Activated naive CD8-positive, alpha-beta T cell treated with anti-CD3 and anti-CD28 coated beads for 36 hours (primary cell): ENCODE measurements around the gene KCNJ9. TPM values are rescaled to one million over a fixed set of nuclear protein-coding genes. Genes with fewer than 3 reads are reported as not detected.

ENCODE experiments used
- DNase-seq: peaks from one replicate; pipeline ENCODE4 v3.0.0; 2021
- H3K27ac Mint-ChIP-seq: one replicate; pipeline ENCODE4 v1.8.0; 2022; ENCODE audit warnings: mild to moderate bottlenecking, moderate library complexity, mixed read lengths
- H3K27me3 Mint-ChIP-seq: one replicate; pipeline ENCODE4 v1.8.0; 2022; ENCODE audit warnings: mild to moderate bottlenecking, mixed read lengths
- H3K36me3 Mint-ChIP-seq: one replicate; pipeline ENCODE4 v1.8.0; 2021; ENCODE audit warnings: mild to moderate bottlenecking, mixed read lengths
- H3K4me1 Mint-ChIP-seq: one replicate; pipeline ENCODE4 v1.8.0; 2021; ENCODE audit warnings: mixed read lengths
- H3K4me3 Mint-ChIP-seq: one replicate; pipeline ENCODE4 v1.8.0; 2022; ENCODE audit warnings: mild to moderate bottlenecking, moderate library complexity, mixed read lengths
- H3K9me3 Mint-ChIP-seq: one replicate; pipeline ENCODE4 v1.8.0; 2022; ENCODE audit warnings: mixed read lengths
- total RNA-seq, 2 experiments: library from RNA; stranded (reverse); gene quantifications; one replicate each; pipeline ENCODE4 v1.2.3, GENCODE V29; 2021

Gene KCNJ9
- total RNA-seq, 2 experiments from 2014 or later: 0.04 TPM; not detected in 1

DNA sequence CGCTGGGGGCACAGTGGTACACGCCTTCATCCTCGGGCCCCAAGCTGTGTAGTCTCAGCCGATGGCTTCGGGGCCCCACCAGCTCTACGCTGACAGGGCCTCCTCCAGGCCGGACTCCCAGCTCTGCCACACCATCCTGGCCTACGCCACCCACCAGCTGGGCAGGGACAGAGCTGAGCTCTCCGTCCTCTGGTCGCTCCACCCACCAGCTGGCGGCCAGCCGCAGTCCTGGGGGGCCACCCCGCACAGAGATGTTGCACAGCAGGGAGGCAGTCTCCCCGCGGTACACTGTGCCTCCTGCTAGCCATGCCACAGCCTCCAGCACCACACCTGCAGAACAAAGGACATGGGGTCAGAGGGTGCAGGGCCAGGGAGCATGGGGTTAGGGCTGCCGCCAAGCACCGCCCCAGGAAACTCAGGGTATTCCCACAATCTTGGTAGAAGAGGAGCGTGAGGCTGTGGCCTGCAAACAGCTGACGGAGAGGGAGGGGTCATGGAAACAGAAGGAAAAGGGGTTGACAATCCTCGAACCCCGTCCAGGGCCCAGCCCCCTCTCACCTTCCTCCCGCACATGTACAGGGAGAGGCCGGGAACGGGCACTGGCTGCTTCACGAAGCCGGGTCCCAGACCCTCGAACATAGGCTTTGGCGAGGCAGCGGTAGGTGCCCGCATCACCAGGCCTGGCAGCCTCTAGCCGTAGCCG, 11.2 kb downstream of the KCNJ9 start:
- H3K27me3 Mint-ChIP-seq: no peaks in the 10 kb centered on the region
- DNase-seq: no peak
- H3K36me3 Mint-ChIP-seq: peaks cover 3% of the 10 kb centered on the region
- H3K4me1 Mint-ChIP-seq: peaks cover 35% of the 10 kb centered on the region
- no peak overlapping the region for H3K27ac Mint-ChIP-seq
- no peak overlapping the region for H3K4me3 Mint-ChIP-seq
- no peaks in the 10 kb centered on the region for H3K9me3 Mint-ChIP-seq

DNA sequence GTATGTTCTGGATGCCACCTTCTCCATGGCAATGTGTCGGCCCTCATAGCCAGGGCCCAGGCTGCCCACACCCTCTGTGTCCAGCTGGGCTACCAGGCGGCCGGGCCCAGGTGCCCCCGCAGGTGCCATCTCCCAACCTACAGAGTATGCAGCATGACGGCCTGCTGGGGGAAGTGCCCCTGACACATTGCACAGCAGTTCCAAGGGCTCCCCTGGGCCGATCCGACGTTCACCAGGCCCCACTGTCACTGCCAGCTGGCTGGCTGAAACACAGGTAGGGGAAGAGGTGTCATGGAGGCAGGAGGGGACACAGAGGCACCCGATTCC, 11.7 kb downstream of the KCNJ9 start:
- H3K27ac Mint-ChIP-seq: peak overlapping the region; percentile 65
- DNase-seq: no peak
- H3K27me3 Mint-ChIP-seq: no peaks in the 10 kb centered on the region
- H3K4me3 Mint-ChIP-seq: no peak overlapping the region
- no peaks in the 10 kb centered on the region for H3K9me3 Mint-ChIP-seq
- peaks cover 5% of the 10 kb centered on the region for H3K36me3 Mint-ChIP-seq
- peaks cover 36% of the 10 kb centered on the region for H3K4me1 Mint-ChIP-seq

DNA sequence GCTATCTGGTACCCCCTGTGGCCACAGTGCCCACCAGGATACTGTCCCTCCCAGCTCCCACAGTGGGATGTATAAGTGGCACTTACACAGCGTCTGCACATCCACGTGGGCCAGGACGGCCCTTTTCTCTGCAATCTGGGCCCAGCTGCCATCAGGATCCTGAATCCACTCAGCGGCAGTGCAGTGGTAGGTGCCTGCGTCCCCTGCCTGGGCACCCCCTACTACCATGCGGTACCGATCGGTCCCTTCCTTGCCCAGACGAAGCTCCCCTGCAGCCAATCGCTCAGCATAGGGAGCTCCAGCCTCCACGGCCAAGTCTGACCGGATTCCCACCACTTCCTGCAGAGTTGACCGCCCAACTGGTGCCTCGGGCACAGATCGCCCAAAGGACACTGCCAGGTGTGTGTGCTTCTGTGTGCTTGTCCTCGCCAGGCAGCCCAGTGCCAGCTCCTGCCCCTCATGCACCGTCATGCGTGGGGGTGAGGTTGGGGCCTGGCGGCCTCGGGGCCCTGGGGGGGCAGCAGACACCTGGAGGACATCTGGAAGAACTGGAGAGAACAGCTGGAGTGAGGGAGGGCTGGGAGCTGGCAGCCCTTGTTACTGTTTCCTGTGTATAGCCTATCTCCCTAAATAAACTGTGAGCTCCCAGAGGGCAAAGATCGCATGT, 12.4 kb downstream of the KCNJ9 start:
- Mint-ChIP-seq H3K36me3 (peaks cover 5% of the 10 kb centered on the region), H3K27ac (no peak overlapping the region), H3K4me3 (no peak overlapping the region), H3K9me3 (no peaks in the 10 kb centered on the region), H3K27me3 (no peaks in the 10 kb centered on the region), H3K4me1 (peaks cover 36% of the 10 kb centered on the region)
- no peak for DNase-seq

DNA sequence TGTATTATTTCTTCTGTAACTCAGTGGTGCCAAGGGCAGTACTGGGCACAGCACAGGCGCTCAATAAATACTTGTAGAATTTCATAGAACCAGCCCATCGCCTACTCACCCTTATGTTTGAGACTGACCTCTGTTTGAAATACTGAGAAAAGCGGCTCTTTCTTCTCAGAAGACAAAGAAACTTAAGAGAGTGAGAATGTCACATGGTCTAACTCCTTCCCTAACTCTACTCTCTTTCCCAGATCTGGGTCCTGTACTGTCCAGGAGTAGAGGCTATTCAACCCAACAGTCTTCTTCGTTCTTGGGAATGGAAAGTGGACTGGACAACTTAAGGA, 12.9 kb downstream of the KCNJ9 start:
- H3K9me3 Mint-ChIP-seq: no peaks in the 10 kb centered on the region
- no peak for DNase-seq
- H3K4me1 Mint-ChIP-seq: peaks cover 39% of the 10 kb centered on the region
- no peak overlapping the region for H3K27ac Mint-ChIP-seq
- no peak overlapping the region for H3K4me3 Mint-ChIP-seq
- H3K36me3 Mint-ChIP-seq: peaks cover 5% of the 10 kb centered on the region
- H3K27me3 Mint-ChIP-seq: no peaks in the 10 kb centered on the region

DNA sequence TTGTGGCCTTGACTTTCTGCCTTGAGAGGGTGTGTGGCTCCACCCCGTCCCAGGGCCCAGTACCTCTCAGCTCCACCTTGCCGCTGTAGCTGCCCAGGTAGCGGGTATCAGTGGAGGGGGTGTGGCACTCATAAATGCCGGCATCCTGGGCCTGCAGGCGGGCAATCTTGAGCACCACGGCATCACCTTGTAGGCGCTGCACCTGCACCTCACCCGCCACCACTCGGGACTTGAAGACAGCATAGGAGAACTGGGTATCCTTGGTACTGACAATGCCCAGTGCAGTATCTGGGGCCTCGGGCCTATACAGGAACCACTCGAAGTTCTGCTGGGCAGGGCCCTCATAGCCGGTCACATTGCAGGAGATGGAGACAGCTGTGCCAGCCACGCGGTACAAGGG, 13.5 kb downstream of the KCNJ9 start:
- no peak overlapping the region for H3K4me3 Mint-ChIP-seq
- no peak overlapping the region for H3K27ac Mint-ChIP-seq
- DNase-seq: no peak
- H3K9me3 Mint-ChIP-seq: no peaks in the 10 kb centered on the region
- no peaks in the 10 kb centered on the region for H3K27me3 Mint-ChIP-seq
- peaks cover 5% of the 10 kb centered on the region for H3K36me3 Mint-ChIP-seq
- H3K4me1 Mint-ChIP-seq: peaks cover 44% of the 10 kb centered on the region

DNA sequence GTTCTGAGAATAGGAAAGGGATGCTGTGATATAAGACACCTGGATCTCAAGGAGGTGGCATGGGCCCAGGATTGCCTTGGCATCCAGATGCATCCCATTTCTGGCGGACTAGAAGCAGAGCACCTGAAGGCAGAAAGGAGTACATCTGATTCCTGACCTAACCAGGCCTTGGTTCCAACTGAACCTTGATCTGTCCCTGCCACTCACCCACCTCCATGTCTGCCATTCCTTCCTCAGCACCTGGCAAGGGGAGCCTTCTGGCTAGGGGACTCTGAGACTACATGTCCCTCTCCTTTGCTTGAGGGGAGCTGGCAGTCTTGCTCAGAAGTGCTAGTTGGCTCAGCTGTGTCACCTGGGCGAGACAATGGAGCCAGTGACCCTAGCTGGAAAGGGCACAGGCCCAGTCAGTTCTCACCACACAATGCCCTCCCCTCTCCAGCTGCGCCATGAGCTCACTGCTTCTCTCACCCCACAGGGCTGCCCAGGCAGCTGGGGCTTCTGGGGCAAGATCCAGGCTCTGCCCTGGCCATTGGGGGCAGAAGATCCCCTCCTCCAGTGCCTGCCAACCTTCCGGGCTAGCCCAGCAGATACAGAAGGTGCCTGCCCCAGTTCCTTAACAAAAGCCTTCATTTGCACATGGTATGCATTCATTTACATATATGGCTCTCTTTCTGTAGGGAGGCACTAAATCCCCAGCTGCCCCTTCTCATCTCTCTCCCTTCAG, 14.2 kb downstream of the KCNJ9 start:
- no peaks in the 10 kb centered on the region for H3K27me3 Mint-ChIP-seq
- peaks cover 5% of the 10 kb centered on the region for H3K36me3 Mint-ChIP-seq
- H3K9me3 Mint-ChIP-seq: no peaks in the 10 kb centered on the region
- peak overlapping the region; percentile 12 for H3K4me3 Mint-ChIP-seq
- DNase-seq: no peak
- peaks cover 49% of the 10 kb centered on the region for H3K4me1 Mint-ChIP-seq
- H3K27ac Mint-ChIP-seq: peak overlapping the region; percentile 32

DNA sequence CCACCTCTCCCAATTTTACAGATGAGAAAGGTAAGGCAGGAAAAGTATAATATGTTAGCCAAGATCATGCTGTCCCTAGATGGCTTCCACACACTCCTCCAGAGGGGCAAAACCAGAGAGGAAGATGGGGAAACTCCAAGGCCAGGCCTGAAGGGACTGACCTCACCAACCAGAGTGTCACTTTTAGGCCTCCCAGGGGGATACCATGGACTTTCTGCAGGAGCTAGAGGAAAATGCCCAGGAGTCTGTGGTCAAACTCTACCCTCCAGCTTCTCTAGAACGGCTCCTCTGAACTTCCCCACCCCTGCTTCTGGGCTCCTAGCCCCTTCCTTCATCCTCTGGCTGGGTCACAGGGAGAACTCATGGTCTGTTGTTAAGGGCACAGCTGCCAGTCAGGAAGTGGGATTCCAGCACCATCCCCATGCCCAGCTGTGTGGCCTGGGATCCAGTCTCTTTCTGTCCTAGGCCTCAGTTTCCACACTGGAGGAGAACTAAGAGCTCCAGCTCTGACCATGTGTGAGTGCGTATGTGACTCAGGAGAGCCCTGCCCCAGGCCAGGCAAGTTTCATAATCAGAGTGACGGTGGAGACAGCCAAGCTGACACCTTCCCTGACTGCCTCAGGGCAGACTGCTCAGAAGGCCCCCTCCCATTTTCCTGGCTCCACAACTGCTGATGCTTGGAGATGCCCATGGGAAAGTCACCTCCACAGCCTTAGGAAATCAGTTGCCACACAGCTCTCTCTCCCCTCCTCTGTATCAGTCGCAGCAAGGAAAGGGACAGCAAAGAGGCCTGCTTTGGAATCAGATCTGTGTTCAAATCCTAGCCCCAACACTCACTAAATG, 15.2 kb downstream of the KCNJ9 start:
- H3K27ac Mint-ChIP-seq: peak overlapping the region; percentile 89
- no peaks in the 10 kb centered on the region for H3K9me3 Mint-ChIP-seq
- H3K4me3 Mint-ChIP-seq: peak overlapping the region; percentile 90
- H3K27me3 Mint-ChIP-seq: no peaks in the 10 kb centered on the region
- peaks cover 5% of the 10 kb centered on the region for H3K36me3 Mint-ChIP-seq
- DNase-seq: no peak
- peaks cover 58% of the 10 kb centered on the region for H3K4me1 Mint-ChIP-seq

DNA sequence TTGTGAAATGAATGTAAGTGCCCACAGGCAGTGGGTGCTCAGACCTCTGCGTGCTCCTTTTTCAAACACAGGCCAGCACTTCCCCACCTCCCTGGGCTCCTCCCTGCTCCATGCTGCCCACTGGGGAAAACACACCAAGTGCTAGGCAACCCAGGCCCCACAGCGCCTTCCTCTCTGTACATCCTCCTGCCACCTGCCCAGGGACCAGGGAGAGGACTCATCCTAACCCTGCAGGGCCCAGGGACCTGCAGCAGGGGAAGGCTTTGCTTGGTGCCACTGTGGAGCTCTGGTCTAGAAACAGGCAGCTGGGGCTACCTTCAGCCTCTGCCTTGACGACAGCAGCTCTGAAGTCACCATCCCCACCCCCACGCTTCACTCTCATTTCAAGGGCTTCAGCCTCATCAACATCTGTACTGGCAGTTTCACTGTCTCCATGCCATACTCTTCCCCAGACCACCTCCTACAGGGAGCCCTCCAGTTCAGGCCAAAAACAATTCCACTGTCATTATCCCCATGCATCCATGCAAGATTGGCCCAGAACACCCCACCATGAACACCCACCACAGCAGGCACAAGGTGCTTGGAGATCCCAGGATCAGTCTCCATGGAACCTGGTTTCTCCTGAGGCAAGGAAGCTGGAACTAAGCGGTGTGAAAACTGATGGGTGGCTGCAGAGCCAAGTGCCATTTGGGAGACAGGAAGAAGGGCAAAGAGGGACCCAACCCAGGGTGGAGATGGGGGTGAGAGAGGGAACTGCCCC, 16.0 kb downstream of the KCNJ9 start:
- Mint-ChIP-seq H3K27ac (peak overlapping the region; percentile 89), H3K4me1 (peaks cover 64% of the 10 kb centered on the region), H3K4me3 (peak overlapping the region; percentile 90), H3K9me3 (no peaks in the 10 kb centered on the region), H3K27me3 (no peaks in the 10 kb centered on the region), H3K36me3 (peaks cover 2% of the 10 kb centered on the region)
- DNase-seq: peak; percentile 47

DNA sequence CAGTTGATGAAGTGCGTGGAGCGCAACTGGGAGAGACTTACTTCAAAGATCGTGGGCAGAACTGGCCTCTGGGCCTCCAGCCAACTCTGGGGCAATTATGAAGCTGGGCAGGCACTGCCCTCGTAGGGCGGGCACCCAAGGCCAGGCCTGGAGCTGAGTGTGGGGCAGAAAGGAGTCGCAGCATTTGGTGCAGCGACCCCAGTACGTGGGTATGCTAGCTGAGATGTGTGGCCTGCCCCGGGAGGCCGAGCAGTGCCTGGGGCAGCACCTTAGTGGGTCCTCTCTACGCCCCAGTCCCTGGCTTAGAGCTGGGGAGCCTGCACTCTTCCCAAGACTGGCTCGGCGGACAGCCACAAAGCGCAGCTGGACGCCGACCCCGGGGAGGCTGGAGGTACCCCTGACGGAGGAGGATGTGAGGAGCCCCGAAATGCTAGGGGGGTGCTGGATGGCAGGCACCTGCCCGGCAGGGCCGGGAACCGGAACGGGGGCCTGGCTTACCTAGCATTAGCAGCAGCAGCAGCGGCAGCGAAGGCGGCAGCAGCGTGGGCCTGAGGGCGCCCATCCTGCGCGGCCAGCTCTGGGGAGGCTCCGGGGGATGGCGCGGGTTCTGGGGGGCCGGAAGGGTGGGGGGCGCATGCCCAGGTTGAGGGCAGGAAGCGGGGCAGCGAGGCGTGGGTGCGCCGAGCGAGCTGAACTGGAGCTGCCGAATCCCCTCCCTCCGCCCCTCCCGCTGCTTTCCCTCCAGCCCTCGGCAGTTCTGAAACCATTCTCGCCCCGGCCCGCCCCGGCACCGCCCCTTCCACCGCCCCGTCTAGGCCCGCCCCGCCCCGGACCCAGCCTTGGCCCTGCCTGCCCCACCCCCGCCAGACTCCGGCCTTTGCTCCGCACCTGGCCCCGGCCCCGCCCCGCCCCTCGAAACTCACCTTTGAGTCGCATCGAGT, 16.8 kb downstream of the KCNJ9 start, which contains the start of gene IGSF8:
IGSF8 (minus strand) TSS at position 709 of the 941 bp plus-strand sequence; CDS start at position 562, 147 bp downstream.
- H3K9me3 Mint-ChIP-seq: no peaks in the 10 kb centered on the region
- peak; percentile 92 for DNase-seq
- H3K36me3 Mint-ChIP-seq: peaks cover 2% of the 10 kb centered on the region
- no peaks in the 10 kb centered on the region for H3K27me3 Mint-ChIP-seq
- peaks cover 68% of the 10 kb centered on the region for H3K4me1 Mint-ChIP-seq
- peak within 1 kb of the TSS; percentile 90 for H3K4me3 Mint-ChIP-seq
- H3K27ac Mint-ChIP-seq: peak within 1 kb of the TSS; percentile 89

DNA sequence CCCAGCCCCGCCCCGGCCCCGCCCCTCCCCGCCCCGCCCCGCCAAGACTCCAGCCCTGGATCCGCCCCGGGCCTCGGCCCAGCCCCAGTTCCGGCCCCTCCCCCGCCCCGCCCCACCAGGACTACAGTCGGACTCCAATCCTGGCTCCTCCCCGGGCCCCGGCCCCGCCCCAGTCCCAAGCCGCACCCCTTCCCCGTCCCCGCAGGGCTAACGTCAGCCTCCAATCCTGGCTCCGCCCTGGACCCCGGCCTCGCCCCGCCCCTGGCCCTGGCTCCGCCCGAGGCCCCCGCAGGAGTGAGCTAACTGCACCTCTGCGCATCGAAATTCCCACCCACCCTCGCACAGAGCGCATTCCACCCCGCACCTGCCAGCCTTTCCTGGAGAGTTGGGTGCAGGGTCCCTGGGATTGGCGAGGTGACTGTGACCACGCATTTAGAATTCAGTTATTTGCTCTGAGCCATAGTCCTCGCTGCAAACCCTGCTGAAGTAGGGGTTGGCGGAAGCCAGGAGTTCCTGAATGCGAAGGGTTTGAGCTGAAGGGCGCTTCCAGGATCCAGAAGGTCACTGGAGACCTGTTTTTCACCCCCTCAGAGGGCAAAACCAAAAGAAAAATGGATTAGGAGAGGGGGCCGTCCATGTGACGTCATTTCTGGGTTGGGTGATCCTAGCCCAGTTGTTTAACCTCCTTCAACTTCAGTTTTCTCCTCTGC, 17.7 kb downstream of the KCNJ9 start:
- H3K27ac Mint-ChIP-seq: peak overlapping the region; percentile 84
- peak overlapping the region; percentile 71 for H3K4me3 Mint-ChIP-seq
- peak; percentile 95 for DNase-seq
- peaks cover 66% of the 10 kb centered on the region for H3K4me1 Mint-ChIP-seq
- peaks cover 2% of the 10 kb centered on the region for H3K36me3 Mint-ChIP-seq
- H3K27me3 Mint-ChIP-seq: no peaks in the 10 kb centered on the region
- H3K9me3 Mint-ChIP-seq: no peaks in the 10 kb centered on the region

DNA sequence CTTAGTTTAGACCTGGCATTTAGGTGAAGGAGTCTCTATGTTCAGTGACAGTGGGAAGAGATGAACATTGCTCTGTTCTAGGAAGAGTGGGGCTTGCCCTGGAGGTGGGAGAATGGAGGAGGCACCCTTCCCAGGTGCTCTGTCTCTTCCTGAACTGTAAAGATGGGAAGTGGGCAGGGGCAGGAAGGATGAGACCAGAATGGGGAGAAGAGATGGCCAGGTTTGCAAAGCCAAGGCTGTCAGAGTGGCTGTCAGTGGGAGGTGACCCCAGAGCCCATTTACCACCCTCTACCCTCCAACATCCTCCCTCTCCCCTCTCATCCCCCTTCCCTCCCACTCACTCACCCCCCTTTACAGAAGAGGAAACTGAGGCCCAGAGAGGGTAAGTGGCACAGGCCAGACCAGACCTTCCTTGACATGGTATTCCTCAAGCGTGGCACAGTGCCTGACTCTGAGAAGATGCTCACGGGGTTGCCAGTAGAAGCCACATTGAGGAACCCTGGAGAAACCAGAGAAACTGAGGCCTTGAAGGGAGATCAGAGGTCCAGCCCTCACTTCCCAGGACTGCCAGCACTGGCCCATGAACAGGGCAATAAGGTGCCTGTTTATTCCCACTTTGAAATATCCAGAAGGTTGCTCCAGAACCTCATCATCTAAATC, 18.5 kb downstream of the KCNJ9 start:
- Mint-ChIP-seq H3K4me3 (no peak overlapping the region), H3K36me3 (peaks cover 2% of the 10 kb centered on the region), H3K9me3 (no peaks in the 10 kb centered on the region), H3K27ac (peak overlapping the region; percentile 93), H3K27me3 (no peaks in the 10 kb centered on the region), H3K4me1 (peaks cover 60% of the 10 kb centered on the region)
- no peak for DNase-seq

DNA sequence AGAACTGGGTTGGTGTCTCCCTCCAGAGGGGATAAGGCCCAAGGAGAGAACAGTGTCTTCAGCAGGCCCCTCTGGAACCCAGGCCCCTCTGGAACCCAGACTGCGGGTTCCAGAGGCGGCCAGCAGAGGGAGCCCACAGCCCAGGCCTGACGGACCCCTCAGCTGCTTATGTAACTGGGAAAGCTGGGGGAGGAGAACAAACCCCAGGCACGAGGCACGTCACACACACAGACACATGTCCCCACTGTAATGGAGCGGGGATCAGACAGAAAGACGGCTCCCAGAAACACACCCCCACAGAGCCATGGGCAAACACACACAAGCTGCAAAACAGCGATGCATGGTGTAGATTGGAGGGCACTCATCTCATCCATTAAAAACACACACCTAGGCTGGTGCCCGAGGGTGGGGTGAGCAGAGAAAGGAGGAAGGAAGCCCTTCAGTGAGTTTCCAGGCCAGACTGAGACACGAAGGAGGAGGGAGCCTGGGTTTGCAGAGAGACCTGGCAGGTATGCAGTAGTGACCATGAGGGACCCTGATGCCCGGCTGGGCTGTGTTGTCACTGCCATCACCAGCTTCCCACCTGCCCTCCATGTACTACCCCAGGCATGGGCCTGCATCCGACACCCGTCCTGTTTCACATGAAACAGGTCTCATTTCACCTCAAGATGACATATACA, 19.8 kb downstream of the KCNJ9 start:
- Mint-ChIP-seq H3K36me3 (peaks cover 2% of the 10 kb centered on the region), H3K4me3 (peak overlapping the region; percentile 33), H3K4me1 (peaks cover 54% of the 10 kb centered on the region), H3K9me3 (no peaks in the 10 kb centered on the region), H3K27me3 (no peaks in the 10 kb centered on the region), H3K27ac (peak overlapping the region; percentile 93)
- peak; percentile 79 for DNase-seq
